HL-60/S4 treated with phorbol 12-myristate 13-acetate at 8.2 ng/mL for 4 days and 3 days (cell line): Measurements from ENCODE around the gene CRYZL1.
"Not testable (repeated sequence)": the region's sequence is repeated elsewhere in the genome, so short reads cannot be mapped to it uniquely, and the experiment has no call there.

Experiments
- in situ Hi-C: fragments of 300-500 bp; cut with MboI; formaldehyde crosslinking; loops from 2 replicates; pipeline ENCODE4 v1.15.0; 2022; ENCODE audit warnings: low sequenced_read_pairs

The CRYZL1 gene

GRCh38 chr21:33640697-33641351 is 717 bp downstream of the CRYZL1 start:
- in situ Hi-C loops, result no loop called here

GRCh38 chr21:33634254-33634653 is 7.3 kb downstream of the CRYZL1 start:
- in situ Hi-C loops, result no loop called here

GRCh38 chr21:33626151-33626550 is 15.4 kb downstream of the CRYZL1 start:
- in situ Hi-C loops, result not testable (repeated sequence)

- in situ Hi-C loops, result no loop called here
Observed at GRCh38 chr21:33622253-33622652, 19.3 kb downstream of the CRYZL1 start.

GRCh38 chr21:33619726-33620125 is 21.8 kb downstream of the CRYZL1 start:
- in situ Hi-C loops, result no loop called here

DNA sequence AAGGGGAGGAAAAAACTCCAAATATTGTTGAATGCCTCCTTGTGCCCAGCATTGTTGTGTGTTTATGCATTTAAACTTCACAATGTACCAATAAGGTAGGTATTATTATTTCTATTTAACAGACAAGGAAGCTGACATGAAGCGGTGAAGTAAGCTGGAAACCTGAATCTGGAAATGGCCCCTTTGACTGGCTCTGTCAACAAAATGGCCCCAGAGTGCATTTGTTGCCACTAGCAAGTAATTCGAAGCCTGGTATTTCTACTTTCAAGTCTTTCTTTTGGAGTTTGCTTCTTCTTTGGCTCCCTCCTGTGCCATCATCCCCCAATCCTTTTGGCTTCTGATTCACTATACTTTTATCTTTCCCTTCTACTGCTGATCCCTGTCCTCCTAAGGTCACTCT is 23.1 kb downstream of the CRYZL1 start:
- in situ Hi-C loops, result no loop called here

DNA sequence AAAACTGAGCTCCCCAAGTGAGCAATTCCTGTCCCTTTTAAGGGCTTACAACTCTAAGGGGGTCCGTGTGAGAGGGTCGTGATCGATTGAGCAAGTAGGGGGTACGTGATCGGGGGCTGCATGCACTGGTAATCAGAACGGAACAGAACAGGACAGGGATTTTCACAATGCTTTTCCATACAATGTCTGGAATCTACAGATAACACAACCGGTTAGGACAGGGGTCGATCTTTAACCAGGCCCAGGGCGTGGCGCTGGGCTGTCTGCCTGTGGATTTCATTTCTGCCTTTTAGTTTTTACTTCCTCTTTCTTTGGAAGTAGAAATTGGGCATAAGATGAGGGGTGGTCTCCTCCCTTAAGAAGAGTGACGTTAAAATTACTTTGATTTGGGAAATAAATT is 24.0 kb downstream of the CRYZL1 start:
- in situ Hi-C loops, result not testable (repeated sequence)

DNA sequence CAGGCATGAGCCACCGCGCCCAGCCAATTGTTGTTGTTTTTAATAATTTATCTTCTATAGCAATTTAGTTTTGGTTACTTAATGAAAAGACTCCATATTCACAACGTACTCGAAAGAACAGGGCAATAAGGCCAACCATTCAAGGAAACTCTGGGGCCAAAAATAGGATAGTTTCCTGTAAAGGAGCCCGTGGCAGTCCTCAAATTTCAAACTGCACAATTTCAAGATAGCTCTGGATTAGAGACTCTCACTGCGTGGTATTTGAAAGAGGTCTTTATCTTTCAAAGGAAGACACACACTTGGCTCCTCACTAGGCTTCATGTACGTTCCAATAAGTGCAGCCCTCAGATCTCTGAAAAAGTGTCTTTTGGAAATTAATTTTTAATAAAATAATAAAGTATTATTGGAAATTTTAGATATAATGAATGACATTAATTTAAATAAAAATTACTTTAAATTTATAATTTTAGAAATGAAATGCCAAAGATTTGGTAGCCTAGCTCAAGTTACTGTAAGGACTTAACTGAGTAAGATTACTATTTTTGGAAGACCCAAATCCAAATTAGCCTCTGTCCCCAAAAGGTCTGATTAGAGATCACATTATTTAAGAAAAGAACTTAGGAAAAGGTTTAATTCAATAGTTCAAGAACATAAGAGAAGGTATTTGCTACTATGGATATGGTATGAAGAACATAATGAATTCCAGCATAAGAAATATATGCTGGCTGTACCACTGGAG is 30.4 kb downstream of the CRYZL1 start:
- in situ Hi-C loops, result no loop called here

GRCh38 chr21:33608559-33608958 is 33.0 kb downstream of the CRYZL1 start:
- in situ Hi-C loops, result no loop called here

DNA sequence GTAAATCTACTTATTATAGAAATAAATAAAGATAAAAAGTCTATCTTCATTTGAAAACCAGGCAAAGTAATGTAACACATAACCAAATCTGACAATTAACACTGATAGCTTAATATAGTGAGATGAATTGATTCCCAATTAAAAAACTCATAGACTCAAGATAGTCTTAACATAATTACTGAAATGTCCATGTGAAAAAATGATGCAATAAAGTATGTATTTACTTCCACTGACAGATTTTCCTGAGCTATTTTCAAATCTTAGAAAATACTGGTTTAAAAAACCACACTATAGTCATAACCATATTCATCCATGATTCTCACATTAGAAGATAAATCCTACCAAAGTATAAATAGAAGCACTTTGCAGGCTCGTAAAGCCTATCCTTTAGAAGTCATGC is 43.5 kb downstream of the CRYZL1 start:
- in situ Hi-C loops, result no loop called here

DNA sequence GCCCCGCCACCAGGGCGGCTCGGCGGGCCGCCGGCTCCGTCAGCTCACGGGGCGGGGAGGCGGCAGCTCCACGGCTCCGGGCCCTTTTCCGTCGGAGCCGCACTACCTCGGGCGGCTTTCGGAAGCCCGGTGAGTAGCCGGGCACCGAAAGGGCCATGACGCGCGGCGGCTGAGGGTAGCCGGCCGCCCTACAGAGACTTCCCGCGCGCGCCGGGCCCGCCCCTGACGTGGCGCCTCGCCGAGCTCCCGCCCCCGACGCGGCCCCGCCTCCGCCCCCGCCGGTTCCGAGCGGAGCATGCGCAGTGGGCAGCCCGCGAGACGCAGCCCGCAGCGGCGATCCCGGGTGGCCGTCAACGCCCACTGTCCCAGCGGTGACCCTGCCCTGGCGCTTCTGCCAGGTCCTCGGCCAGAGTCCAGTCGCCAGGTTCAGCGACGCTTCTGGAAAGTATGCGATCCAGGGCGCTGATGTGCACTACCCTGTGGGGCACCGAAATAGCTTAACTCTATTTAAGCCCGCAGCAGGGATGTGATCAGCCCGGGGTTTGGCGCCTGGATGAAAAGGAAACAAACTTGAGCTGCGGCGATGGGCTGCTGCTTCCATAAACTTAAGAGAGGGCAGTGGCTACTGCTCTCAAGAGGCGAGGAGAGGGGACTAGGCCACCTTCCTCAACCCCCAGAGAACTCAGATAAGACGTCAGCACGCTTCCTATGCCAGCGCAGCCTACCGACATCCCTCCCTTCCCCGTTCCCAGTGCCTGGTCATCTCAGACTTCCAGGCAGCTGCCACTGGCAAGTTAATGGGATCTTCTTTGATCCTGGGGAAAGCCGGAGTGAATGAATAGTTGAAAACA is 52.8 kb downstream of the CRYZL1 start, which contains the start of gene DONSON:
DONSON (minus strand) TSS at position 200 of the 851 bp plus-strand sequence; CDS start at position 157, 43 bp downstream.
- in situ Hi-C loops, result no loop called here

- in situ Hi-C loops, result no loop called here
Observed at GRCh38 chr21:33587792-33588484, 53.6 kb downstream of the CRYZL1 start.

- in situ Hi-C loops, result no loop called here
Observed at GRCh38 chr21:33586927-33587326, 54.6 kb downstream of the CRYZL1 start.

DNA sequence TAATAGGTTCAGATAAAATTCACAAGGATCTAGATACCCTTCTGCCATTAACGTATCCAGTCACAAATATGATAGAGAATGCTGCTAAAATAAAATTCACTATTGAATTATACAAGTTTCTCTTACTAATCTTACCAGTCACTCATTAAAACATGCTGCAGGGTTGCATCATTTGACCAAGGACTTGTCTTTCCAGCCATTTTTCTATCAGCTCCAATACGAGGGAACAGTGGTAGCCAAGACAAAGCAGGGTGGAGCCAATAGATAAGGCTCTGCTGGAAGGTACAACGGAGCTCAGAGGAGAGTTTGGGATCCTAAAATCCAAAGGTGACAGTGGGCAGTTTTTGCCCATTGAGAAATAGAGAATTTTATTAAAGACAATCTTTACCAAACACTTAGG is 57.1 kb downstream of the CRYZL1 start:
- in situ Hi-C loops, result no loop called here

DNA sequence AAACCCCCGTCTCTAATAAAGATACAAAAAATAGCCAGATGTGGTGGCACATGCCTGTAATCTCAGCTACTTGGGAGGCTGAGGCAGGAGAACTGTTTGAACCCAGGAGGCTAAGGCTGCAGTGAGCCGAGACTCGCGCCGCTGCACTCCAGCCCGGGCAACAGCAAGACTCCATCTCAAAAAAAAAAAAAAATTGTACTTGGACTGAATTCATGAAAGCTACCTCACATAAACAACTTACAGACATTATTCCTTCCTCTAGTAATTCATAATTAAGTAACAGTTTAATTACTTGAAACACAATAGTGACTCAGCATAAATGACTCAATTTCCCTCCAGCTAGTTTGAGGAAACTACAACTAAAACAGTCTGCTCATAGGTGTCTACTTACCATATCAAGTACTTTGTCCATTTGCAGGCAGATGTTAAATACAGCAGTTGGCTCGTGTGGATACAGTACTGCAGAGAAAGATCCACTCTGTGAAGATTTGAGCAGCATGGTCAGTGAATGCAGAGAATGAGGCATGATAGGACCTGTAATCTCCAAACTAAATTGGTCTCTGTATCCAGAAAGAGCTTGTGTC is 62.5 kb downstream of the CRYZL1 start:
- in situ Hi-C loops, result no loop called here

GRCh38 chr21:33578214-33578613 is 63.3 kb downstream of the CRYZL1 start:
- in situ Hi-C loops, result no loop called here

GRCh38 chr21:33576741-33577141 is 64.8 kb downstream of the CRYZL1 start:
- in situ Hi-C loops, result not testable (repeated sequence)

- in situ Hi-C loops, result no loop called here
Observed at GRCh38 chr21:33572350-33572749, 69.2 kb downstream of the CRYZL1 start.

- in situ Hi-C loops, result no loop called here
Observed at GRCh38 chr21:33569991-33570390, 71.5 kb downstream of the CRYZL1 start.

DNA sequence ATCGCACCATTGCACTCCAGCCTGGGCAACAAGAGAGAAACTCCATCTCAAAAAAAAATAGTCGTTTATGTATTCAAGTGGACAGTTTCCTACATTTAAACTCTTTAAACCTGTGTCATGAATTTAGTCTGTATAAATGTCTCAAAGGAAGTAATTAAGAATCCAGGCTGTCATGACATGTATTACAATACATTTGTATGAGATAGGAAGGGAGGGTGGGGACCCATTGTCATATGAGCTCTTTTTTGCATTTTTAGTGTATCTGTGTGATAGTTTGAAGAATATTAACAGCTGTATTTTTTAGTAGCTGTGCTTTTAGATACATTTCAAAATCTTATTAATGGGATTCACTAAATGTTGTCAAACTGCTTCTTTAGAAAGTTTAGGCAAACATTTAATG is 73.1 kb downstream of the CRYZL1 start:
- in situ Hi-C loops, result no loop called here

DNA sequence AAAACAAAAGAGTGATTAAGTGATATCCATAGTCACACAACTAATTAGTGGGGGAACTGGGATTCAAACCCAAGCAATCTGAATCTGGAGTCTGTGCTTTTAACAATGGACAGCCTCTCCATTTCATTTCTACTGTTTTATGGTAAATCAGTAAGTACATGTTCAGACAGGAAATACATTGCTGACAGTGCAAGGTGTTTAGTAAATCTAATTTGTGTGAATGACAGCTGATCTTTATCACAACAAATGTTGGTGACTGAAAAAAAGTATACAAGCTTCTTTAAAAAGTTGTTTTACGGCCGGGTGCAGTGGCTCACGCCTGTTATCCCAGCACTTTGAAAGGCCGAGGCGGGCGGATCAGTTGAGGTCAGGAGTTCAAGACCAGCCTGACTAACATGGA is 73.6 kb downstream of the CRYZL1 start:
- in situ Hi-C loops, result no loop called here
